AG04449 (cell line): Measurements from ENCODE around the gene EPM2A.

Experiments used
- CTCF ChIA-PET: fragments of 350-600 bp; formaldehyde crosslinking; extraction: SDS; loops from one replicate; lab custom pipeline; 2021; ENCODE audit warnings: antibody characterized with exemption; lab: Yijun Ruan, JAX
- POLR2A ChIA-PET: fragments of 400-600, 350-600 bp; formaldehyde crosslinking; extraction: SDS; loops from one replicate; lab custom pipeline; 2020; ENCODE audit warnings: antibody characterized with exemption, inconsistent platforms; lab: Yijun Ruan, JAX
- DNase-seq: peaks from one replicate; pipeline ENCODE4 v3.0.0-alpha.2; 2010; ENCODE audit warnings: low read depth, low spot score
- H3K4me3 ChIP-seq: 2 replicates; pipeline ENCODE4 v1.5.1; 2011; ENCODE audit warnings: low read depth, mild to moderate bottlenecking, control low read depth, low read length
- CTCF ChIP-seq: IDR thresholded peaks from one replicate; pipeline ENCODE4 v1.5.1; 2011; ENCODE audit warnings: mild to moderate bottlenecking, moderate library complexity, low read length, control low read depth, inconsistent platforms; ENCODE audit not compliant: insufficient read depth; ENCODE audit errors: missing control alignments

Gene EPM2A

GRCh38 chr6:145735356-145736165 lies at the start of gene EPM2A:
TSS of gene EPM2A (minus strand) at chr6:145735520. CDS start at chr6:145735498, 22 bp downstream.
- peak within 1 kb of the TSS; percentile 73 for H3K4me3 ChIP-seq
- ChIA-PET POLR2A (interaction anchor here (0.6 to 2.2 kb wide), 4 partner anchors 47 to 1095 kb away, joined by 4 to 16 read pairs (median 6); partner anchors contain the start of gene FBXO30), CTCF (interaction anchor here (0.9 to 1.4 kb wide), 6 partner anchors 14 to 159 kb away, joined by 3 to 6 read pairs (median 4); no protein-coding TSS in a partner anchor)
- TF ChIP-seq CTCF = no peak
- no peak for DNase-seq

- DNase-seq = no peak
- TF ChIP-seq CTCF = no peak
- POLR2A ChIA-PET = no interaction called here
- H3K4me3 ChIP-seq = no peak overlapping the region
- CTCF ChIA-PET = no interaction called here
Observed at GRCh38 chr6:145784683-145785082, 49.4 kb upstream of the EPM2A start.

GRCh38 chr6:145783796-145784195 lies 48.5 kb upstream of the EPM2A start:
- CTCF ChIA-PET = no interaction called here
- no peak for DNase-seq
- POLR2A ChIA-PET = no interaction called here
- H3K4me3 ChIP-seq = no peak overlapping the region
- no peak for TF ChIP-seq CTCF

GRCh38 chr6:145772846-145773245 lies 37.5 kb upstream of the EPM2A start:
- CTCF ChIA-PET = no interaction called here

GRCh38 chr6:145765449-145765848 lies 30.1 kb upstream of the EPM2A start:
- no peak for DNase-seq
- H3K4me3 ChIP-seq = no peak overlapping the region
- POLR2A ChIA-PET = no interaction called here
- no peak for TF ChIP-seq CTCF
- CTCF ChIA-PET = no interaction called here

More at GRCh38 chr6:145772846-145773245, 37.5 kb upstream of the EPM2A start:
- no peak for TF ChIP-seq CTCF
- no peak overlapping the region for H3K4me3 ChIP-seq
- POLR2A ChIA-PET = no interaction called here
- DNase-seq = no peak

- TF ChIP-seq CTCF = no peak
- no peak overlapping the region for H3K4me3 ChIP-seq
- ChIA-PET CTCF (no interaction called here), POLR2A (no interaction called here)
- no peak for DNase-seq
Observed at GRCh38 chr6:145763742-145764141, 28.4 kb upstream of the EPM2A start.
